Activated T-helper 17 cell treated with anti-CD3 and anti-CD28 coated beads, Interleukin-2, amount 50 U/mL, for 72 hours (primary cell): ENCODE data around the gene MYO10. TPM values are rescaled to one million over a fixed set of nuclear protein-coding genes. Genes with fewer than 3 reads are reported as not detected.
A peak's percentile ranks its signal among the peaks of the same experiment; 100 is the strongest.
"Not testable (repeated sequence)": the region's sequence is repeated elsewhere in the genome, so short reads cannot be mapped to it uniquely, and the experiment has no call there.

Experiments used
- ATAC-seq: fragments of 150-1000 bp; cut with Tn5 transposase; replicated peaks from 2 replicates; pipeline ENCODE4 v1.10.0; 2021; ENCODE audit warnings: mild to moderate bottlenecking, moderate library complexity
- H3K27ac Mint-ChIP-seq: one replicate; pipeline ENCODE4 v1.8.0; 2022; ENCODE audit warnings: mixed read lengths
- H3K27me3 Mint-ChIP-seq: one replicate; pipeline ENCODE4 v1.8.0; 2022; ENCODE audit warnings: mixed read lengths
- H3K36me3 Mint-ChIP-seq: one replicate; pipeline ENCODE4 v1.8.0; 2022; ENCODE audit warnings: low read depth, mild to moderate bottlenecking, mixed read lengths
- H3K4me1 Mint-ChIP-seq: one replicate; pipeline ENCODE4 v1.8.0; 2022; ENCODE audit warnings: mixed read lengths
- H3K4me3 Mint-ChIP-seq: one replicate; pipeline ENCODE4 v1.8.0; 2022; ENCODE audit warnings: mild to moderate bottlenecking, mixed read lengths
- H3K9me3 Mint-ChIP-seq: one replicate; pipeline ENCODE4 v1.8.0; 2022; ENCODE audit warnings: mixed read lengths
- total RNA-seq, 2 donors: library from RNA; stranded (reverse); gene quantifications; one replicate each; pipeline ENCODE4 v1.2.3, GENCODE V29; 2022

MYO10 gene
- total RNA-seq, 2 donors from 2014 or later: 0.34 to 0.80 TPM

- ATAC-seq: peak; percentile 80
- Mint-ChIP-seq H3K27me3 (peaks cover 3% of the 10 kb centered on the region), H3K36me3 (no peaks in the 10 kb centered on the region), H3K9me3 (no peaks in the 10 kb centered on the region), H3K4me1 (no peaks in the 10 kb centered on the region), H3K27ac (no peak overlapping the region), H3K4me3 (no peak overlapping the region)
These were observed 281.3 kb downstream of the MYO10 start for GRCh38 chr5:16654647-16655334.

- H3K36me3 Mint-ChIP-seq, ATAC-seq: not testable (repeated sequence)
These were observed 287.3 kb downstream of the MYO10 start for GRCh38 chr5:16648739-16649138.

GRCh38 chr5:16644301-16644889 is 291.7 kb downstream of the MYO10 start:
- no peak for ATAC-seq
- H3K27me3 Mint-ChIP-seq: no peaks in the 10 kb centered on the region
- H3K9me3 Mint-ChIP-seq: peaks cover 3% of the 10 kb centered on the region
- H3K4me3 Mint-ChIP-seq: no peak overlapping the region
- H3K4me1 Mint-ChIP-seq: no peaks in the 10 kb centered on the region
- H3K36me3 Mint-ChIP-seq: no peaks in the 10 kb centered on the region
- no peak overlapping the region for H3K27ac Mint-ChIP-seq

More at GRCh38 chr5:16648739-16649138, 287.3 kb downstream of the MYO10 start:
- H3K4me3 Mint-ChIP-seq, H3K27me3 Mint-ChIP-seq, H3K27ac Mint-ChIP-seq, H3K4me1 Mint-ChIP-seq, H3K9me3 Mint-ChIP-seq: not testable (repeated sequence)

- Mint-ChIP-seq H3K36me3 (no peaks in the 10 kb centered on the region), H3K9me3 (peaks cover 2% of the 10 kb centered on the region), H3K27ac (no peak overlapping the region), H3K4me1 (no peaks in the 10 kb centered on the region), H3K4me3 (no peak overlapping the region), H3K27me3 (no peaks in the 10 kb centered on the region)
- no peak for ATAC-seq
These were observed 293.2 kb downstream of the MYO10 start for GRCh38 chr5:16642867-16643266.

- Mint-ChIP-seq H3K4me1 (no peaks in the 10 kb centered on the region), H3K4me3 (no peak overlapping the region), H3K27me3 (no peaks in the 10 kb centered on the region), H3K27ac (no peak overlapping the region), H3K9me3 (no peaks in the 10 kb centered on the region), H3K36me3 (no peaks in the 10 kb centered on the region)
- no peak for ATAC-seq
These were observed 296.9 kb downstream of the MYO10 start for GRCh38 chr5:16639206-16639605.

GRCh38 chr5:16628376-16628775 is 307.7 kb downstream of the MYO10 start:
- Mint-ChIP-seq H3K4me3 (no peak overlapping the region), H3K27ac (no peak overlapping the region), H3K9me3 (no peaks in the 10 kb centered on the region), H3K4me1 (peaks cover 28% of the 10 kb centered on the region), H3K27me3 (no peaks in the 10 kb centered on the region), H3K36me3 (no peaks in the 10 kb centered on the region)
- ATAC-seq: no peak

GRCh38 chr5:16626696-16627264 is 309.3 kb downstream of the MYO10 start:
- ATAC-seq: peak; percentile 94
- peaks cover 28% of the 10 kb centered on the region for H3K4me1 Mint-ChIP-seq
- no peaks in the 10 kb centered on the region for H3K9me3 Mint-ChIP-seq
- H3K4me3 Mint-ChIP-seq: peak overlapping the region; percentile 48
- peak overlapping the region; percentile 2 for H3K27ac Mint-ChIP-seq
- no peaks in the 10 kb centered on the region for H3K36me3 Mint-ChIP-seq
- no peaks in the 10 kb centered on the region for H3K27me3 Mint-ChIP-seq

- no peak for ATAC-seq
- no peaks in the 10 kb centered on the region for H3K27me3 Mint-ChIP-seq
- H3K4me1 Mint-ChIP-seq: peaks cover 24% of the 10 kb centered on the region
- no peak overlapping the region for H3K27ac Mint-ChIP-seq
- H3K36me3 Mint-ChIP-seq: no peaks in the 10 kb centered on the region
- no peak overlapping the region for H3K4me3 Mint-ChIP-seq
- no peaks in the 10 kb centered on the region for H3K9me3 Mint-ChIP-seq
These were observed 311.0 kb downstream of the MYO10 start for GRCh38 chr5:16625096-16625495.

GRCh38 chr5:16619136-16619535 is 317.0 kb downstream of the MYO10 start:
- no peak for ATAC-seq
- Mint-ChIP-seq H3K27ac (no peak overlapping the region), H3K9me3 (no peaks in the 10 kb centered on the region), H3K4me3 (no peak overlapping the region), H3K27me3 (no peaks in the 10 kb centered on the region), H3K4me1 (peaks cover 13% of the 10 kb centered on the region), H3K36me3 (peaks cover 13% of the 10 kb centered on the region)

- peaks cover 16% of the 10 kb centered on the region for H3K4me1 Mint-ChIP-seq
- no peak overlapping the region for H3K27ac Mint-ChIP-seq
- ATAC-seq: no peak
These were observed 317.8 kb downstream of the MYO10 start for GRCh38 chr5:16618138-16618897.

GRCh38 chr5:16617274-16617968 is 318.7 kb downstream of the MYO10 start:
- H3K27ac Mint-ChIP-seq: no peak overlapping the region
- no peaks in the 10 kb centered on the region for H3K27me3 Mint-ChIP-seq
- peaks cover 13% of the 10 kb centered on the region for H3K36me3 Mint-ChIP-seq
- peaks cover 24% of the 10 kb centered on the region for H3K4me1 Mint-ChIP-seq
- H3K4me3 Mint-ChIP-seq: no peak overlapping the region
- no peaks in the 10 kb centered on the region for H3K9me3 Mint-ChIP-seq
- peak; percentile 10 for ATAC-seq

More at GRCh38 chr5:16618138-16618897, 317.8 kb downstream of the MYO10 start:
- no peaks in the 10 kb centered on the region for H3K27me3 Mint-ChIP-seq
- H3K36me3 Mint-ChIP-seq: peaks cover 13% of the 10 kb centered on the region
- no peaks in the 10 kb centered on the region for H3K9me3 Mint-ChIP-seq
- no peak overlapping the region for H3K4me3 Mint-ChIP-seq

- Mint-ChIP-seq H3K4me1 (peaks cover 24% of the 10 kb centered on the region), H3K36me3 (peaks cover 13% of the 10 kb centered on the region), H3K27ac (peak within 1 kb of the TSS; percentile 95), H3K4me3 (no peak within 1 kb of the TSS), H3K27me3 (no peaks in the 10 kb centered on the region), H3K9me3 (no peaks in the 10 kb centered on the region)
- ATAC-seq: peak; percentile 87
These were observed 319.4 kb downstream of the MYO10 start, which contains the start of gene RETREG1 for GRCh38 chr5:16616536-16617273. RETREG1 (minus strand) TSS chr5:16616997; CDS start chr5:16616971, 26 bp downstream.

- H3K9me3 Mint-ChIP-seq: no peaks in the 10 kb centered on the region
- peaks cover 13% of the 10 kb centered on the region for H3K36me3 Mint-ChIP-seq
- H3K27me3 Mint-ChIP-seq: no peaks in the 10 kb centered on the region
- peak overlapping the region; percentile 95 for H3K27ac Mint-ChIP-seq
- peaks cover 30% of the 10 kb centered on the region for H3K4me1 Mint-ChIP-seq
- peak; percentile 13 for ATAC-seq
- H3K4me3 Mint-ChIP-seq: no peak overlapping the region
These were observed 320.1 kb downstream of the MYO10 start for GRCh38 chr5:16615741-16616535.
